Activated naive CD8-positive, alpha-beta T cell treated with anti-CD3 and anti-CD28 coated beads, Interleukin-2, amount 50 U/mL, for 24 hours (primary cell): ENCODE measurements around the gene PKNOX1.

Experiments used
- ATAC-seq: fragments of 150-1000 bp; cut with Tn5 transposase; one replicate; pipeline ENCODE4 v1.10.0; 2021
- DNase-seq: peaks from one replicate; pipeline ENCODE4 v3.0.0; 2021
- H3K27ac Mint-ChIP-seq: one replicate; pipeline ENCODE4 v1.8.0; 2021; ENCODE audit warnings: mild to moderate bottlenecking, mixed read lengths
- H3K27me3 Mint-ChIP-seq: one replicate; pipeline ENCODE4 v1.8.0; 2021; ENCODE audit warnings: mixed read lengths
- H3K36me3 Mint-ChIP-seq: one replicate; pipeline ENCODE4 v1.8.0; 2021; ENCODE audit warnings: low read depth, mixed read lengths
- H3K4me1 Mint-ChIP-seq: one replicate; pipeline ENCODE4 v1.8.0; 2021; ENCODE audit warnings: mixed read lengths
- H3K4me3 Mint-ChIP-seq: one replicate; pipeline ENCODE4 v1.8.0; 2021; ENCODE audit warnings: mild to moderate bottlenecking, moderate library complexity, mixed read lengths
- H3K9me3 Mint-ChIP-seq: one replicate; pipeline ENCODE4 v1.8.0; 2021; ENCODE audit warnings: mixed read lengths

PKNOX1 gene

DNA sequence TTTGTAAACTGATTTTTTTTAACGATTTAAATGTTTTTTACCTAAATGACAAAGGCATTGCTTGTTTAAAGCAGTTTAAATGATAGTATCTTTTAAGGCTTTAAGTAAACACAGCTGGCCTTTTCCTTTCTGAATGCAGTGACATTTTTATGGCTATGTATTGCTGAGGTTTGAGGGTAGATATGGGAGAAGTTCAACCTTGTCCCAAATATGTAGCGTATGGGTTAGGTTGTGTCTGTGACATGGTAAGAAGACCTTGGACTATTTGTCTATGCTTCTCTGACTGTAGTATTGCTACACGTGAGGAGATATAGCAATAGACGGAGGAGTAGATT, 32.5 kb downstream of the PKNOX1 start:
- no peak for DNase-seq
- Mint-ChIP-seq H3K27ac (no peak overlapping the region), H3K9me3 (no peaks in the 10 kb centered on the region), H3K36me3 (peaks cover 36% of the 10 kb centered on the region), H3K27me3 (no peaks in the 10 kb centered on the region), H3K4me1 (no peaks in the 10 kb centered on the region), H3K4me3 (no peak overlapping the region)
- ATAC-seq, result no peak

GRCh38 chr21:43012596-43012995, 38.2 kb downstream of the PKNOX1 start:
- Mint-ChIP-seq H3K9me3 (no peaks in the 10 kb centered on the region), H3K27ac (no peak overlapping the region), H3K4me3 (no peak overlapping the region), H3K36me3 (peaks cover 32% of the 10 kb centered on the region), H3K4me1 (no peaks in the 10 kb centered on the region), H3K27me3 (no peaks in the 10 kb centered on the region)
- DNase-seq, result no peak
- peak; percentile 40 for ATAC-seq

DNA sequence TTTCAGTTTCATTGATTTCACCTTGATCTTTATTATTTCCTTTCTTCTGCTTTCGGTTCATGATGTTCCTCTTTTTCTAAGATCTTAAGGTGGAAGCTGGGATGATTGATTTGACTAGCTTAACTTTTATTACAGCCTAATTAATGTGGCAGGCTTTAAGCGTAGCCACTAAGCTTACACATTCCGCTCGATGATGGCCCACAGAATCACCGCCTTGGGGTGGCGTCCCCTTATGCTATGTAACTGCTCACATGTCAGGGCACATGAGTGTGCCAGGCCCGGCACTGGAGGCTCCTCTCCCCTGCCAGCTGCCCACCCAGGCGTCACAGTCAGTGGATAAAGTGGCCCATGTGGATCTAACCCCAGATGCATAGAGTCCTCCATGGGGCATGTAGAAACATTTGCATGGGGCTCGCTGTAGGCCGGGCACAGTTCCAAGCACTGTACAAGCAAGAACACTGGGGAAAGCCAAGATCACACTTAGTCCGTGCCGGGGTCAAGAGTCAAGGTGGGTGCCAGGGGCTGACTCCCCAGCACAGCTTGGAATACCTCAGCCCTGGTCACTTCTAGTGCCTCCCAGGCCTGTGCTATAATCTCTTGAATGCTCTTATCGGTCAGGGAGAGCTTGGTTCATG, 41.7 kb downstream of the PKNOX1 start:
- no peaks in the 10 kb centered on the region for H3K9me3 Mint-ChIP-seq
- no peak for DNase-seq
- no peak overlapping the region for H3K4me3 Mint-ChIP-seq

DNA sequence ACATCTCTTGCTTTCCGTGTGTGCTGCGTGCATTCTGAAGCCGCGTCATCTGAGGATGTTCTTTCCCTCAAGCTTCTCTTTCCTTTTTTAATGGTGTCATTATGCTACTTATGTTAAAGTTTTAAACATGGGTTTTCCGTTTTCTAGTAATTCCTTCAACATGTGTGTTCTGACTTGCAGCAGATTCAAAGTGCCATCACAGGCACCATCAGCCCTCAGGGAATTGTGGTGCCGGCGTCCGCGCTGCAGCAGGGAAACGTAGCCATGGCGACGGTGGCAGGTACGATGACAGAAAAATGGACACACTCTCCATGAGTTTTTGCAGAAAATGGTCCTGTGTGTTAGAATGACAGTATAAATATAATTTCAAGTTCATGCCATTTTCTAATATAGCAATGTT, 42.4 kb downstream of the PKNOX1 start:
- H3K36me3 Mint-ChIP-seq, result peaks cover 26% of the 10 kb centered on the region
- H3K27me3 Mint-ChIP-seq, result no peaks in the 10 kb centered on the region

More for the DNA sequence above, 41.7 kb downstream of the PKNOX1 start:
- no peak for ATAC-seq
- Mint-ChIP-seq H3K36me3 (peaks cover 26% of the 10 kb centered on the region), H3K4me1 (peaks cover 3% of the 10 kb centered on the region), H3K27me3 (no peaks in the 10 kb centered on the region), H3K27ac (no peak overlapping the region)

GRCh38 chr21:43018519-43018918, 44.2 kb downstream of the PKNOX1 start:
- no peak overlapping the region for H3K27ac Mint-ChIP-seq
- no peaks in the 10 kb centered on the region for H3K27me3 Mint-ChIP-seq
- DNase-seq (no peak), ATAC-seq (no peak)
- no peaks in the 10 kb centered on the region for H3K9me3 Mint-ChIP-seq
- no peak overlapping the region for H3K4me3 Mint-ChIP-seq
- H3K4me1 Mint-ChIP-seq, result peaks cover 3% of the 10 kb centered on the region
- H3K36me3 Mint-ChIP-seq, result peaks cover 25% of the 10 kb centered on the region

More for the DNA sequence above, 42.4 kb downstream of the PKNOX1 start:
- no peak overlapping the region for H3K4me3 Mint-ChIP-seq
- H3K4me1 Mint-ChIP-seq, result peaks cover 3% of the 10 kb centered on the region
- H3K9me3 Mint-ChIP-seq, result no peaks in the 10 kb centered on the region
- no peak for ATAC-seq
- H3K27ac Mint-ChIP-seq, result no peak overlapping the region
- no peak for DNase-seq

- Mint-ChIP-seq H3K4me1 (peaks cover 3% of the 10 kb centered on the region), H3K27ac (no peak overlapping the region), H3K27me3 (no peaks in the 10 kb centered on the region), H3K4me3 (no peak overlapping the region), H3K36me3 (peaks cover 28% of the 10 kb centered on the region), H3K9me3 (no peaks in the 10 kb centered on the region)
- ATAC-seq, result no peak
- DNase-seq, result no peak
Measured at GRCh38 chr21:43020177-43020576, 45.8 kb downstream of the PKNOX1 start.

DNA sequence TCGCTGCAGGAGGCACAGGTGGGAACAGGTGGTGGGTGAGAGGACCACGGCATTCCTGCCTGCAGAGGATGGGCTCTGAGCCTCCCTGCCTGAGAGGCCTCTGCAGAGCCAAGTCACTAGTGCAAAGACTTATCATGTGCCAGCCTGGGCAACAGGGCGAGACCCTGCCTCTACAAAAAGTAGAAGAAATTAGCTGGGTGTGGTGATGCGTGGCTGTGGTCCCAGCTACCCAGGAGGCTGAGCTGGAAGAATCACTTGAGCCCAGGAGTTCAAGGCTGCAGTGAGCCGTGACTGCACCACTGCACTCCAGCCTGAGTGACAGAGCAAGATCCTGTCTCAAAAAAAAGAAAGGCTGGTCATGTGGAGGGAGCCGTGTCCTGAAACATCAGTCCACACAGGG, 46.4 kb downstream of the PKNOX1 start:
- Mint-ChIP-seq H3K4me3 (no peak overlapping the region), H3K9me3 (no peaks in the 10 kb centered on the region), H3K27ac (no peak overlapping the region), H3K27me3 (no peaks in the 10 kb centered on the region), H3K4me1 (peaks cover 3% of the 10 kb centered on the region), H3K36me3 (peaks cover 31% of the 10 kb centered on the region)
- ATAC-seq (no peak), DNase-seq (no peak)

DNA sequence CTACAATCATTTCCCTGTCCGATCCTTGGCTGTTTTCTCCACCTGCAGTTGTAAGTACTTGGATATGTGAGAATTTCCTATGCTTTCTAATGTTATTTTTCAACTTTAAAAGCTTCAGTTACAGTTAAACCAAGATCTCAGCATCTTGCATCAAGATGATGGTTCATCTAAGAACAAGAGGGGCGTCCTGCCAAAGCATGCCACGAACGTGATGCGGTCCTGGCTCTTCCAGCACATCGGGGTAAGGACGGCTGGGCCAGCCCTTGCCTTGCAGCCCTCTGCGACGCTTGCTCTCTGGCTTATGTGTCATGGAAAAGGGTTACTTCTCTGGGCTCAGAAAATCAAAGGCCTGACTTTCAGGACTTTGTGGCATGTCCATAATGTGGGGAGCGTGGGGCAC, 46.8 kb downstream of the PKNOX1 start:
- Mint-ChIP-seq H3K9me3 (no peaks in the 10 kb centered on the region), H3K4me3 (no peak overlapping the region), H3K27ac (no peak overlapping the region), H3K36me3 (peaks cover 31% of the 10 kb centered on the region), H3K4me1 (peaks cover 3% of the 10 kb centered on the region), H3K27me3 (no peaks in the 10 kb centered on the region)
- DNase-seq, result no peak
- ATAC-seq, result no peak

DNA sequence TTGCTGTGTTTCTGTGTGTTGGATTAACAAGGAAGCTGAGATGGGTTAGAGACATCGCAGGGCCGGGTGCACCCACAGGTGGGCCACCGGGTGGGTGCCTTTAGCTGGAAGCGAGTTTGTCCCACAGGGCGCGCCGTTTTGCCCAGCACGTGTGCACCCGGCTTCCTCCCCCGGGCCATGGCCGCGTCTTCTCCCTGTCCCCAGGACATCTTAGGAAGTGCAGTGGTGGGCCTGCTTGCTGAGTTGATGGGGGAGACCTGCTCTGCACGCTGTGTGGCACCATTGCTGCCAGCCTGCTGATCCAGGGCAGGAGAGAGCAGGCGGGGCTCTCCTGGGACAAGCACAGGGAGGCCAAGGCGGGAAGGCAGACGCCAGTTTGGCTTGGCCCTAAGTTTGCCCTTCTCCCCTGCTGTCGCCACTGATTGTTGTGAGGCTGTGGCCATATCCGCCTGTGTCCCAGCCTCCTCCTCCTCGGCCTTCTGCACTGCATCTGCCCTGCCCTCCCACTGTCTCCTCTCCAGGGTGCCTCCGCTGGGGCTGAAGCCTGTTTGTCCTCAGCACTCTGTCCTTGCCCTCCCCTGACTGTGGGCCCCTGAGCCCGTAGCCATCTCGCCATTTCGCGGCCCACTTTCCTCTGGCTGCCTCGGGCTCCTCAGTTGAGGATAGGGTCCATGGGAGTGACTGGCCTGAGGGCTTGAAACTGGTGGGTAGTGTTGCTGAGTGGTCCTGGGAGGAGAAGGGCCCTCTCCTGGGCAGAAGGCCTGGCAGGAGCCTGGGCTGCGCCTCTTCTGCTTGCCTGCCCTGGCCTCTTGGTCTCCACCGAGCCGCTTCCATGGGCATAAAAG, 47.6 kb downstream of the PKNOX1 start:
- peaks cover 3% of the 10 kb centered on the region for H3K4me1 Mint-ChIP-seq
- no peak overlapping the region for H3K4me3 Mint-ChIP-seq

DNA sequence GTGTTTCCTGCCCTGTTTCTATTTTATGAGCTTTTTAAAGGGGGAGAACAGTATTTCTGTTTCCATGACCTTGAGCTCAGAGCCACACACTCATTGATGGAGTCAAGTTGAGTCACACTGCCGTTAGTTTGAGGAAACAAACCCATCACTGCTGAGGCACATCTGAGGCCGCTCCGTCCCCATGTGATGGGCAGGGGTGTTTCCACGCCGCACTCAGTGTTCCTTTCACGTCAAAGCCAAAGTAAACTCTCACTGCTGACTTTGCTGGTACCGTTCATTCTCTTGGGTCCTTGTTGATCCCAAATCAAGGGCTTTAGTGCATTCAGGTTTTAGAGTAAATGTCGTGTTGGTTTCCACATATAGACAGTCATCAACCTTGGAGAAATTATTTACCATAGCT, 48.8 kb downstream of the PKNOX1 start:
- ATAC-seq (no peak), DNase-seq (no peak)
- H3K9me3 Mint-ChIP-seq, result no peaks in the 10 kb centered on the region
- no peak overlapping the region for H3K27ac Mint-ChIP-seq
- no peaks in the 10 kb centered on the region for H3K27me3 Mint-ChIP-seq
- H3K4me1 Mint-ChIP-seq, result peaks cover 3% of the 10 kb centered on the region
- H3K4me3 Mint-ChIP-seq, result no peak overlapping the region
- H3K36me3 Mint-ChIP-seq, result peaks cover 31% of the 10 kb centered on the region

More for the DNA sequence above, 47.6 kb downstream of the PKNOX1 start:
- H3K36me3 Mint-ChIP-seq, result peaks cover 30% of the 10 kb centered on the region
- no peak overlapping the region for H3K27ac Mint-ChIP-seq
- H3K9me3 Mint-ChIP-seq, result no peaks in the 10 kb centered on the region
- DNase-seq (no peak), ATAC-seq (no peak)
- H3K27me3 Mint-ChIP-seq, result no peaks in the 10 kb centered on the region

DNA sequence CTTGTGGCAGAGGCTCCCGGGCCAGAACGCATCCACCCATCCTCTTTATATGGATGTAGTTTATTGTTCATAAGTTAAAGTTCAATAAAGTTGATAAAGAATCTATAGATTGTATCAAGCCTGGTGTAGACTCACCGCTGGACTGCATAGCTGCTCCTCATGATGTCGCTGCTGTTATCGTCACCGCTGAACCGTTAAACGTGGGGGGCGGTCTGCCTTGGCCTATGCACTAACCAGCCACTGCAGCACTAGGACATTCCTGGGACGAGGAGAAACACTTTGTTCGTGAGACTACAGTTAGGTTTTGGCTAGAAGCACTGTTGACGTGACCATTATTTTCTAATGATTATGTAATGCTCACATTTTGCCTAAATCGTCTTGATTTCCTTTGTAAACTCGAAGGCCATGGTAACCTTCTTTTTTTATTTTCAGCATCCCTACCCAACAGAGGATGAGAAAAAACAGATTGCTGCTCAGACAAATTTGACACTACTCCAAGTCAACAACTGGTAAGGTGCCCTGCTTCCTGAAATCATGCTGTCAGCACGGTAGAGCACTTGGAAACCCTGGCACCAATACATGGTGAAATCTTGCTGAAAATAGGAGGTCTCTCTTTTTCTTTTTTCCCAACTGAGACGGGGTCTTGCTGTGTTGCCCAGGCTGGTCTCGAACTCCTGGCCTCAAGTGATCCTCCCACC, 50.2 kb downstream of the PKNOX1 start:
- Mint-ChIP-seq H3K9me3 (no peaks in the 10 kb centered on the region), H3K36me3 (peaks cover 39% of the 10 kb centered on the region)

DNA sequence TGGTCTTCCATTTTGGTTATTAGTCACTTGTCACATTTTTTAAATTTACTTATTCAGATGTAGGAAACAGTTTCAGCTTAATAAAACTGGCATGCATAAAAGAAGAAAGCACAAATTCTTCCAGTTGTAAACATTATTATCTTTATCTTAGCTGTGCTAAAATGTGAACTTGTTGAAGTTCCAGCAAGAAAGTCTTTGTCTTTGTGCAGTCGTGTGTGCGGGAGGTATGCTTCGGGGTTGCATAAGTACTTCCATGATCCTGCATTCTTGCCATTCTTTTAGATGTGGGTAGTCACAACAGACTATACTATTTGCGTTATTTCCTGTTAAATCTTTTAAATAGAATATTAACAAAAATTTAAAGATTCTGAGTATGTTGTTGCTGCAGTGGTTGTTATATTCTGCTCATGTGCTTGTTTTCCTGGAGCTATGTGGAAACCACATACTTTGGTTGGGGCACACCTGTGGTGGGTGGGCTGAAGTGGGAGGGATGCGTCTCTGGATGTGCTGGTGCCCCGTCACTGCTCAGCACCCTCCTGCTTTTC, 51.3 kb downstream of the PKNOX1 start:
- Mint-ChIP-seq H3K36me3 (peaks cover 39% of the 10 kb centered on the region), H3K9me3 (no peaks in the 10 kb centered on the region), H3K4me1 (no peaks in the 10 kb centered on the region), H3K27me3 (no peaks in the 10 kb centered on the region), H3K4me3 (no peak overlapping the region), H3K27ac (no peak overlapping the region)
- ATAC-seq, result no peak
- DNase-seq, result no peak

More for the DNA sequence above, 50.2 kb downstream of the PKNOX1 start:
- no peak overlapping the region for H3K4me3 Mint-ChIP-seq
- no peak overlapping the region for H3K27ac Mint-ChIP-seq
- no peak for ATAC-seq
- peaks cover 3% of the 10 kb centered on the region for H3K4me1 Mint-ChIP-seq
- no peaks in the 10 kb centered on the region for H3K27me3 Mint-ChIP-seq
- no peak for DNase-seq

DNA sequence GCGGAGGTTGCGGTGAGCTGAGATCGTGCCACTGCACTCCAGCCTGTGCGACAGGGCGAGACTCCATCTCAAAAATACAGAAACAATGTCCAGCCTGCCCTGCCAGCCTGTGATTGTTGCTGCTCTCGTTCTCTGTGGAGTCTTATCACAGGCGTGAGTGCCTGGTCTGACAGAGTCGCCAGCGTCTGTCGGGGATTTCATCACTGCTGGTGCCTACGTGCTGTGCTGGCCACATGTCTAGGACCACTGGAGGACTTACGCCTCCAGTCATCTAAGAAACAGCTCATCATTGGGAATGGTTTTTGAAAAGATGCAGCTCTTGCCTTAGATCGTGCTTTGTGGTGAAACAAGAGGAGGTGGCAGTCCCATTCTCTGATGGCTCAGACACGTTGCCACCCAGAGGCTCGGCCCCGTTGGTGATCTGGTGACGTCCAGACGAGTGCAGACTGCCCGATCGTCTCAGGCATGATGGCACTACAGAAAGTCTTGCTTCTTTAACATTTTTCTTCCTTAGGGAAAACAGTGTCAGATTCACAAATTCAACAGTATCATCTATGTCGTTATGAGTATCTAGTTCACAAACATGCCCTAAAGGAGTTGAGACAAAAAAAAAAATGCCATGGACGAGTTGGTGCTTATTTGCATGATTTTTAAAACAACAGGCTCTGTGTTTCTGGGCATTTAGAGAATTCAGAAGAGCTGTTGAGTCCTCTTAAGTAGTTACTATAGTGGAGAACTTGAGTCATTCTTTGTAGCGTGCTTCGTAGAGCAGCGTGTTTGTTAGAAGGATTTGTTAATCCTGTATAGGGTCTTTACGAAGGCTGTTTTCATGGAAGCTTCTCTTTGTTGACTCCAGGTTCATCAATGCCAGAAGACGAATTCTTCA, 53.7 kb downstream of the PKNOX1 start:
- no peak for ATAC-seq
- H3K4me1 Mint-ChIP-seq, result no peaks in the 10 kb centered on the region
- peaks cover 28% of the 10 kb centered on the region for H3K36me3 Mint-ChIP-seq
- no peak overlapping the region for H3K4me3 Mint-ChIP-seq
- no peak overlapping the region for H3K27ac Mint-ChIP-seq
- H3K27me3 Mint-ChIP-seq, result no peaks in the 10 kb centered on the region
- H3K9me3 Mint-ChIP-seq, result no peaks in the 10 kb centered on the region
- no peak for DNase-seq

DNA sequence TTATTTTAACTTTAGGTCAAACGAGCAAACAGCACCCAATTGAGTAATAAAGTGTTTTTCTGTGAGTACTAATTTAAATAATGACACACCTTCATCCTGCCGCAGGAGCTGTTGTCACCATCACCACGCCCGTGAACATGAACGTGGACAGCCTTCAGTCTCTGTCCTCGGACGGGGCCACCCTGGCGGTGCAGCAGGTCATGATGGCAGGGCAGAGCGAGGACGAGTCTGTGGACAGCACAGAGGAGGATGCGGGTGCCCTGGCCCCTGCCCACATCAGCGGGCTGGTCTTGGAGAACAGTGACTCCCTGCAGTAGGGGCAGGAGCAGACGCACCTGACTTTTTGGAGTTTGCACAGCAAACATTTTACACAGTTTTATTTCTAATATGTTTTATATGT, 55.4 kb downstream of the PKNOX1 start:
- no peak for ATAC-seq
- Mint-ChIP-seq H3K4me3 (no peak overlapping the region), H3K27ac (no peak overlapping the region), H3K27me3 (no peaks in the 10 kb centered on the region), H3K36me3 (peaks cover 22% of the 10 kb centered on the region), H3K4me1 (no peaks in the 10 kb centered on the region), H3K9me3 (no peaks in the 10 kb centered on the region)
- DNase-seq, result no peak
